Ishikawa (cell line): ENCODE measurements around the gene SERTAD2.

Experiments
- EGR1 ChIP-seq: IDR thresholded peaks from 2 replicates; pipeline ENCODE4 v1.6.1; 2012
- EP300 ChIP-seq: IDR thresholded peaks from 2 replicates; pipeline ENCODE4 v1.6.1; 2012; ENCODE audit warnings: borderline replicate concordance
- FOXM1 ChIP-seq: IDR thresholded peaks from 2 replicates; pipeline ENCODE4 v1.6.1; 2012; ENCODE audit warnings: low read depth, borderline replicate concordance
- NFIC ChIP-seq: IDR thresholded peaks from 2 replicates; pipeline ENCODE4 v1.6.1; 2012
- TAF1 ChIP-seq: IDR thresholded peaks from 2 replicates; pipeline ENCODE4 v1.6.1; 2012; ENCODE audit warnings: low read depth, mild to moderate bottlenecking
- TEAD4 ChIP-seq: IDR thresholded peaks from 2 replicates; pipeline ENCODE4 v1.6.1; 2012
- YY1 ChIP-seq: IDR thresholded peaks from 2 replicates; pipeline ENCODE4 v1.6.1; 2012; ENCODE audit warnings: low read depth
- ZBTB7A ChIP-seq: IDR thresholded peaks from 2 replicates; pipeline ENCODE4 v1.6.1; 2012; ENCODE audit warnings: low read depth
- TF ChIP-seq, protein P1 (sequence below): IDR thresholded peaks from 2 replicates; pipeline ENCODE4 v1.6.1; 2012; ENCODE audit warnings: low read depth, mild to moderate bottlenecking
- TF ChIP-seq, protein P2 (sequence below): IDR thresholded peaks from 2 replicates; pipeline ENCODE4 v1.6.1; 2012
- TF ChIP-seq, protein P3 (sequence below): IDR thresholded peaks from 2 replicates; pipeline ENCODE4 v1.6.1; 2012

DNA sequence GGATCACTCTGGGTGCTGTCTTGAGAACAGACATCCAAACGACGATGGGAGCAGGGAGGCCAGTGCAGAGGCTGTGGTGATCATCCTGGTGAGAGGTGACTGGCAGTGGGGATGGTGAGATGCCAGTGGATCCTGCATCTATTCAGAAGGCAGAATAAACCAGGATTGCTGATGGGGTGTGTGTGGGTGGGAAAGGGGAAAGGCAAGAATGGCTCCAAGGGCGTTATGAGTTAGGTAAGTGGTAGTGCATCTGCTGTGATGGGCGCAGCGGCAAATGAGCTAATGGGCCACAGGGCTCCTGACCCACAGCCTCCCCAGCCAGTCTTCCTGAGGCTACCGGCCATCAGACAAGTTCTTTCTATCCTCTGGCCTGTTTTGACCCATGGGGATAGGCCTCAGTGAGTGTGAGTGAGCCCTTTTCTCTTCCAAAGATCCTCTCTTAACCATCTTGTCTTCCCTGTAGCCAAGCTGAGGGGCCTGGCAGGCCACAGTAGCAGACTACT, 29.6 kb downstream of the SERTAD2 start:
- TF ChIP-seq TAF1 (no peak), FOXM1 (no peak), TEAD4 (no peak), NFIC (no peak), EP300 (no peak), EGR1 (no peak), YY1 (no peak), ZBTB7A (no peak)
- TF ChIP-seq, protein P1, sequence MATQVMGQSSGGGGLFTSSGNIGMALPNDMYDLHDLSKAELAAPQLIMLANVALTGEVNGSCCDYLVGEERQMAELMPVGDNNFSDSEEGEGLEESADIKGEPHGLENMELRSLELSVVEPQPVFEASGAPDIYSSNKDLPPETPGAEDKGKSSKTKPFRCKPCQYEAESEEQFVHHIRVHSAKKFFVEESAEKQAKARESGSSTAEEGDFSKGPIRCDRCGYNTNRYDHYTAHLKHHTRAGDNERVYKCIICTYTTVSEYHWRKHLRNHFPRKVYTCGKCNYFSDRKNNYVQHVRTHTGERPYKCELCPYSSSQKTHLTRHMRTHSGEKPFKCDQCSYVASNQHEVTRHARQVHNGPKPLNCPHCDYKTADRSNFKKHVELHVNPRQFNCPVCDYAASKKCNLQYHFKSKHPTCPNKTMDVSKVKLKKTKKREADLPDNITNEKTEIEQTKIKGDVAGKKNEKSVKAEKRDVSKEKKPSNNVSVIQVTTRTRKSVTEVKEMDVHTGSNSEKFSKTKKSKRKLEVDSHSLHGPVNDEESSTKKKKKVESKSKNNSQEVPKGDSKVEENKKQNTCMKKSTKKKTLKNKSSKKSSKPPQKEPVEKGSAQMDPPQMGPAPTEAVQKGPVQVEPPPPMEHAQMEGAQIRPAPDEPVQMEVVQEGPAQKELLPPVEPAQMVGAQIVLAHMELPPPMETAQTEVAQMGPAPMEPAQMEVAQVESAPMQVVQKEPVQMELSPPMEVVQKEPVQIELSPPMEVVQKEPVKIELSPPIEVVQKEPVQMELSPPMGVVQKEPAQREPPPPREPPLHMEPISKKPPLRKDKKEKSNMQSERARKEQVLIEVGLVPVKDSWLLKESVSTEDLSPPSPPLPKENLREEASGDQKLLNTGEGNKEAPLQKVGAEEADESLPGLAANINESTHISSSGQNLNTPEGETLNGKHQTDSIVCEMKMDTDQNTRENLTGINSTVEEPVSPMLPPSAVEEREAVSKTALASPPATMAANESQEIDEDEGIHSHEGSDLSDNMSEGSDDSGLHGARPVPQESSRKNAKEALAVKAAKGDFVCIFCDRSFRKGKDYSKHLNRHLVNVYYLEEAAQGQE, result no peak
- TF ChIP-seq, protein P2, sequence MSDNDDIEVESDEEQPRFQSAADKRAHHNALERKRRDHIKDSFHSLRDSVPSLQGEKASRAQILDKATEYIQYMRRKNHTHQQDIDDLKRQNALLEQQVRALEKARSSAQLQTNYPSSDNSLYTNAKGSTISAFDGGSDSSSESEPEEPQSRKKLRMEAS, result no peak
- TF ChIP-seq, protein P3, sequence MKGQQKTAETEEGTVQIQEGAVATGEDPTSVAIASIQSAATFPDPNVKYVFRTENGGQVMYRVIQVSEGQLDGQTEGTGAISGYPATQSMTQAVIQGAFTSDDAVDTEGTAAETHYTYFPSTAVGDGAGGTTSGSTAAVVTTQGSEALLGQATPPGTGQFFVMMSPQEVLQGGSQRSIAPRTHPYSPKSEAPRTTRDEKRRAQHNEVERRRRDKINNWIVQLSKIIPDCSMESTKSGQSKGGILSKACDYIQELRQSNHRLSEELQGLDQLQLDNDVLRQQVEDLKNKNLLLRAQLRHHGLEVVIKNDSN, result no peak
